NT2/D1 (cell line): Measurements from ENCODE around the gene MLLT6.

Experiments used
- SUZ12 ChIP-seq: IDR thresholded peaks from 2 replicates; pipeline ENCODE4 v1.6.1; 2011; ENCODE audit not compliant: insufficient read length, insufficient read depth; ENCODE audit errors: extremely low read depth
- YY1 ChIP-seq: IDR thresholded peaks from 2 replicates; pipeline ENCODE4 v1.6.1; 2011; ENCODE audit not compliant: insufficient read length, insufficient read depth
- ZNF274 ChIP-seq: IDR thresholded peaks from 2 replicates; pipeline ENCODE4 v1.6.1; 2011; ENCODE audit warnings: mild to moderate bottlenecking, low read depth, low read length

GRCh38 chr17:38719943-38720641, 15.0 kb downstream of the MLLT6 start:
- TF ChIP-seq SUZ12 = no peak
- TF ChIP-seq YY1 = no peak
- no peak for TF ChIP-seq ZNF274
